ENCODE measurements around the gene CAMTA1.

The CAMTA1 gene

GRCh38 chr1:7222695-7223015 lies 437.4 kb downstream of the CAMTA1 start:
- TF ChIP-seq CTCF (conservative IDR thresholded peaks at IDR 0.05; ENCODE audit: low read length): no peak
- no peak for DNase-seq (ENCODE audit: low read depth)
- no peak overlapping the region for H3K4me3 ChIP-seq (ENCODE audit: low read length)

- DNase-seq (ENCODE audit: low read depth): peak; percentile 86
- no peak overlapping the region for H3K4me3 ChIP-seq (ENCODE audit: low read length)
- TF ChIP-seq CTCF (conservative IDR thresholded peaks at IDR 0.05; ENCODE audit: low read length): no peak
Observed at GRCh38 chr1:7223334-7224080, 438.3 kb downstream of the CAMTA1 start.

- no peak overlapping the region for H3K4me3 ChIP-seq (ENCODE audit: low read length)
- no peak for TF ChIP-seq CTCF (conservative IDR thresholded peaks at IDR 0.05; ENCODE audit: low read length)
- no peak for DNase-seq (ENCODE audit: low read depth)
Observed at GRCh38 chr1:7224081-7224534, 438.9 kb downstream of the CAMTA1 start.

- no peak for TF ChIP-seq CTCF (conservative IDR thresholded peaks at IDR 0.05; ENCODE audit: low read length)
- H3K4me3 ChIP-seq (ENCODE audit: low read length): no peak overlapping the region
- no peak for DNase-seq (ENCODE audit: low read depth)
Observed at GRCh38 chr1:7224644-7225043, 439.4 kb downstream of the CAMTA1 start.

GRCh38 chr1:7225711-7226505 lies 440.7 kb downstream of the CAMTA1 start:
- no peak overlapping the region for H3K4me3 ChIP-seq (ENCODE audit: low read length)
- no peak for TF ChIP-seq CTCF (conservative IDR thresholded peaks at IDR 0.05; ENCODE audit: low read length)
- DNase-seq (ENCODE audit: low read depth): no peak

GRCh38 chr1:7227654-7228053 lies 442.4 kb downstream of the CAMTA1 start:
- DNase-seq (ENCODE audit: low read depth): no peak
- no peak for TF ChIP-seq CTCF (conservative IDR thresholded peaks at IDR 0.05; ENCODE audit: low read length)
- H3K4me3 ChIP-seq (ENCODE audit: low read length): no peak overlapping the region
